ENCODE measurements around the gene HKDC1.

The HKDC1 gene

GRCh38 chr10:69242040-69242851, 22.1 kb downstream of the HKDC1 start:
- TF ChIP-seq ZFX (IDR thresholded peaks at IDR 0.05; ENCODE audit: borderline replicate concordance) = no peak
- TF ChIP-seq, protein P1, sequence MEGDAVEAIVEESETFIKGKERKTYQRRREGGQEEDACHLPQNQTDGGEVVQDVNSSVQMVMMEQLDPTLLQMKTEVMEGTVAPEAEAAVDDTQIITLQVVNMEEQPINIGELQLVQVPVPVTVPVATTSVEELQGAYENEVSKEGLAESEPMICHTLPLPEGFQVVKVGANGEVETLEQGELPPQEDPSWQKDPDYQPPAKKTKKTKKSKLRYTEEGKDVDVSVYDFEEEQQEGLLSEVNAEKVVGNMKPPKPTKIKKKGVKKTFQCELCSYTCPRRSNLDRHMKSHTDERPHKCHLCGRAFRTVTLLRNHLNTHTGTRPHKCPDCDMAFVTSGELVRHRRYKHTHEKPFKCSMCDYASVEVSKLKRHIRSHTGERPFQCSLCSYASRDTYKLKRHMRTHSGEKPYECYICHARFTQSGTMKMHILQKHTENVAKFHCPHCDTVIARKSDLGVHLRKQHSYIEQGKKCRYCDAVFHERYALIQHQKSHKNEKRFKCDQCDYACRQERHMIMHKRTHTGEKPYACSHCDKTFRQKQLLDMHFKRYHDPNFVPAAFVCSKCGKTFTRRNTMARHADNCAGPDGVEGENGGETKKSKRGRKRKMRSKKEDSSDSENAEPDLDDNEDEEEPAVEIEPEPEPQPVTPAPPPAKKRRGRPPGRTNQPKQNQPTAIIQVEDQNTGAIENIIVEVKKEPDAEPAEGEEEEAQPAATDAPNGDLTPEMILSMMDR (IDR thresholded peaks at IDR 0.05) = no peak
- H3K27ac ChIP-seq = no peak overlapping the region

DNA sequence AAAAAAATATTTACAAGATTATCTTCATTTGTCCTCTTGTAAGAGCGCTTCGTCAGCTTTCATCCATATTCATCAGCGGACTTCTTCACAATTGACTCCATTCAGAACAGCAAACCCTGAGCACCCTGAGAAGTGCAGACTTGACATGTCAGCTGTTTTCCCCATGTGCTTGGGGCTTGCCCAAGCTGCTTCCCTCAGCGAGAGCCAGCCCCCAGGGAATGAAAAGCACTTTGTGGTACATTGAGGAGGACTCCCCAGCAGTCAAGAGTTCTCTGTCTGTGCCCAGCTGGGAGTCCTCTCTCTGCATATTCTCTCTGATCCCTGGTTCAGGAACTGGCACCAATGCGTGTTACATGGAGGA, 22.7 kb downstream of the HKDC1 start:
- H3K27ac ChIP-seq = no peak overlapping the region
- no peak for TF ChIP-seq ZFX (IDR thresholded peaks at IDR 0.05; ENCODE audit: borderline replicate concordance)
- TF ChIP-seq, protein P1 (IDR thresholded peaks at IDR 0.05) = no peak

DNA sequence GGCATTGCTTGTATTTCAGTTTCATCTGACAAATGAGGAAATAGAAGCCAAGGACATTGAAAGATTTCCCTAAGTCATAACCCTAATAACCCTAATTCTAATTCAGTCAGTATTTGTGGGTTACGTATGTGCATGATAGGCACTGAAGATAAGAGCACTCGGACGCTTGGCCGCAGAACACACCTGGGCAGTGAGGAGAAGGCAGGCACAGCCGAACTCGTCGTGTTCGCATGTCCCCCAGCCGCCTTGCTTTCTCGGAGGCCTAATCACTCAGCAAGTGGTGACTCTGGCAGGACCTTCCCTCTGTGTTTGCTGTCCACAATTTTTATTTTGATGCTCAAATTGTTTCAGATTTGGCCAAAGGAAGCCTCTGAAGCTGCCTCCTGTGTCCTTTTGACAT, 23.7 kb downstream of the HKDC1 start:
- no peak for TF ChIP-seq ZFX (IDR thresholded peaks at IDR 0.05; ENCODE audit: borderline replicate concordance)
- TF ChIP-seq, protein P1 (IDR thresholded peaks at IDR 0.05) = no peak
- no peak overlapping the region for H3K27ac ChIP-seq

DNA sequence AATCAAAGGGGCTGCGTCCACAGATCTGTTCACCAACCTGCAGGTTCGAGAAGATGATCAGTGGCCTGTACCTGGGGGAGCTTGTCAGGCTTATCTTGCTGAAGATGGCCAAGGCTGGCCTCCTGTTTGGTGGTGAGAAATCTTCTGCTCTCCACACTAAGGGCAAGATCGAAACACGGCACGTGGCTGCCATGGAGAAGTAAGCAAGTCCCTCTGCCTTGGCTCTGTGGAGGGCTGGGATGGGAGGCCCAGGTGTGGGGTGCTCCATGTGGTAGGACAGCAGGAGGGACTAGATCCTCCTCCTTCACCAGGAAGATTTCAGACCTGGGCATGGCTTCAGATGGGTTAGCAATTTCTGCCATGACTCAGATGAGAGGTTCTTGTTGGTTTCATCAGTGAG, 25.9 kb downstream of the HKDC1 start:
- TF ChIP-seq ZFX (IDR thresholded peaks at IDR 0.05; ENCODE audit: borderline replicate concordance) = no peak
- TF ChIP-seq, protein P1 (IDR thresholded peaks at IDR 0.05) = no peak

DNA sequence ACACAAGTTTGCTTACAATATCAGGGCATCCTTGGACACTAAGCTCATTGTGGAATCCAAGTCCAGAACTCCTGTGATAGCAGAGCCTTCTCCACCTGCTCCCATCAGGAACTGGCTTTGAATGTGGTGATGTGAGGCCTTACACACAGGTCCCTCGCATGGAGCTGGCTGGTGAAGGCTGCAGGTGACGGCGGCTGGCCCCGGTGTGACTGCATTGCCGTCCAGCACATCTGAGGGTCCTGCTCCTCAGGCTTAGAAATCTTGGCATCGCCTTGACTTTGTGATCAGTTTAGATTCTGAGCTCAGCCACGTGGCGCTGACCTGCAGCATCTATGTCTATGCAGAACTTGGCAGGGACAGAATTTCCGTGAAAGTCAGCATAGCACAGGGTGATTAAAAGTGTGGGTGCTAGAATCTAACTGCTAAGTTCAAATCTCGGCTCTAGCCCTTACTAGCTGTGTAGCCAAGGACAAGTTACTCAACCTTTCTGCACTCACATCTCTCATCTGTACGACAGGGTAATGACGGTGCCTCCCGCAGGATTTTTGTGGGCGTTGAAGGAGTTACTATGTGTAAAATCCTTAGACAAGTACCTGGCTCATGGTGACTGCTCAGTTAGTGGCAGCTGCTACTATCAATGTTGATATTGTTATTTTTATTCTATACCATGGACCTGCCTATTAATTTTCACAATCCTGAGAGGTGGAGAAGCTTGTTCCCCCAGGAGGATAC, 26.6 kb downstream of the HKDC1 start:
- no peak overlapping the region for H3K27ac ChIP-seq

More for the DNA sequence above, 25.9 kb downstream of the HKDC1 start:
- H3K27ac ChIP-seq = no peak overlapping the region

GRCh38 chr10:69247313-69247710, 27.2 kb downstream of the HKDC1 start:
- TF ChIP-seq, protein P1 (IDR thresholded peaks at IDR 0.05) = no peak
- TF ChIP-seq ZFX (IDR thresholded peaks at IDR 0.05; ENCODE audit: borderline replicate concordance) = no peak
- H3K27ac ChIP-seq = no peak overlapping the region

More for the DNA sequence above, 26.6 kb downstream of the HKDC1 start:
- TF ChIP-seq ZFX (IDR thresholded peaks at IDR 0.05; ENCODE audit: borderline replicate concordance) = no peak
- TF ChIP-seq, protein P1 (IDR thresholded peaks at IDR 0.05) = no peak
